Panc1 (cell line): Measurements from ENCODE around the gene ZFAND2B. TPM values are rescaled to one million over a fixed set of nuclear protein-coding genes. Genes with fewer than 3 reads are reported as not detected.

Experiments used
- ATAC-seq: fragments of 200-7000 bp; cut with Tn5 transposase; 2 replicates; pipeline ENCODE4 v1.9.1; 2020; ENCODE audit warnings: mild to moderate bottlenecking, moderate library complexity
- BruUV-seq: library from RNA; stranded (reverse); fragments of 400-500 nt; replicated peaks from 2 replicates; lab custom pipeline; 2021; lab: Mats Ljungman, UMichigan
- CTCF ChIA-PET: fragments of 300-600 bp; sonication (Branson Sonifier 250); formaldehyde crosslinking; loops from one replicate; lab custom pipeline; 2022; ENCODE audit warnings: antibody characterized with exemption; lab: Charles Lee
- POLR2A ChIA-PET: fragments of 300-600 bp; sonication (Branson Sonifier 250); formaldehyde crosslinking; loops from one replicate; lab custom pipeline; 2022; ENCODE audit warnings: antibody characterized with exemption; lab: Charles Lee
- DNase-seq: peaks from one replicate; pipeline ENCODE4 v3.0.0-alpha.2; 2010; ENCODE audit warnings: low read depth, low spot score
- H3K27ac ChIP-seq: 2 replicates; pipeline ENCODE4 v1.5.1; 2011; ENCODE audit warnings: mild to moderate bottlenecking, low read length, inconsistent platforms
- H3K27me3 ChIP-seq: fragments of 200-500 bp; sonication (Bioruptor generic); 2 replicates; pipeline ENCODE4 v1.6.0; 2014; ENCODE audit warnings: low read length, inconsistent platforms; ENCODE audit not compliant: control insufficient read depth, insufficient read depth
- H3K36me3 ChIP-seq: fragments of 200-500 bp; sonication (Bioruptor generic); 2 replicates; pipeline ENCODE4 v1.5.1; 2014; ENCODE audit warnings: inconsistent platforms, mild to moderate bottlenecking, low read length, moderate library complexity; ENCODE audit not compliant: control insufficient read depth, insufficient read depth
- H3K4me1 ChIP-seq: 2 replicates; pipeline ENCODE4 v1.5.1; 2011; ENCODE audit warnings: inconsistent platforms, mild to moderate bottlenecking, low read length, moderate library complexity; ENCODE audit not compliant: control insufficient read depth, insufficient read depth
- H3K4me3 ChIP-seq, 2 experiments: 2 replicates each; pipeline ENCODE4 v1.5.1; 2011 to 2012; ENCODE audit warnings: low read depth in 2 of 2, low read length in 2 of 2, mild to moderate bottlenecking in 2 of 2, inconsistent platforms in 1 of 2, moderate library complexity in 1 of 2
- H3K9me3 ChIP-seq: fragments of 200-500 bp; sonication (Bioruptor generic); 2 replicates; pipeline ENCODE4 v1.5.1; 2014; ENCODE audit warnings: low read depth, mild to moderate bottlenecking, inconsistent platforms, low read length, moderate library complexity; ENCODE audit not compliant: control insufficient read depth, insufficient read depth
- POLR2AphosphoS5 ChIP-seq: IDR thresholded peaks from 2 replicates; pipeline ENCODE4 v1.6.1; 2012; ENCODE audit warnings: mild to moderate bottlenecking, low read depth, low read length, moderate library complexity
- SIN3A ChIP-seq: IDR thresholded peaks from 2 replicates; pipeline ENCODE4 v1.6.1; 2012; ENCODE audit warnings: low read depth, mild to moderate bottlenecking, low read length, moderate library complexity, borderline replicate concordance; ENCODE audit not compliant: insufficient read depth
- TCF7L2 ChIP-seq: IDR thresholded peaks from 2 replicates; pipeline ENCODE4 v1.6.1; 2011; ENCODE audit warnings: mild to moderate bottlenecking, low read depth, low read length, inconsistent platforms
- in situ Hi-C: cut with HindIII; loops from 2 replicates; pipeline ENCODE4 v1.10.0; 2016; ENCODE audit warnings: low sequenced_read_pairs, low pct_unique_long_range_greater_than_20kb
- intact Hi-C: fragments of 100-400 bp; cut with micrococcal nuclease; formaldehyde crosslinking; loops from one replicate; pipeline ENCODE4 v1.10.0; 2022; ENCODE audit not compliant: unreplicated experiment
- total RNA-seq: library from RNA; stranded (reverse); gene quantifications from one replicate; pipeline ENCODE4 v1.2.1, GENCODE V29; 2021; ENCODE audit not compliant: unreplicated experiment
- TF ChIP-seq, protein P1 (sequence below): fragments of 450-650 bp; IDR thresholded peaks from 2 replicates; pipeline ENCODE4 v1.5.1; 2017; ENCODE audit warnings: mild to moderate bottlenecking
- TF ChIP-seq, protein P2 (sequence below), 2 experiments: IDR thresholded peaks; 2 replicates each; pipeline ENCODE4 v1.6.1; 2011 to 2012; ENCODE audit warnings: low read depth in 2 of 2, control low read depth in 1 of 2, low read length in 1 of 2, mild to moderate bottlenecking in 1 of 2, moderate library complexity in 1 of 2; ENCODE audit not compliant: insufficient read depth in 1 of 2

Gene ZFAND2B
- total RNA-seq, 1 experiment from 2014 or later, result 43.2 TPM

- no peaks in the 10 kb centered on the region for H3K9me3 ChIP-seq
- H3K4me1 ChIP-seq, result peaks cover 45% of the 10 kb centered on the region
- H3K27ac ChIP-seq, result peak overlapping the region; percentile 65; the same call in 1 of the 2 replicates
- in situ Hi-C loops (no loop called here), intact Hi-C loops (no loop called here)
- ChIA-PET POLR2A (interaction anchor here (0.6 kb wide), 1 partner anchor 236 kb away, joined by 13 read pairs; no protein-coding TSS in a partner anchor), CTCF (interaction anchor here (0.5 to 0.6 kb wide), 2 partner anchors 101 to 179 kb away, joined by 3 to 5 read pairs; no protein-coding TSS in a partner anchor)
- H3K27me3 ChIP-seq, result peaks cover 5% of the 10 kb centered on the region
- no TSS peak for BruUV-seq
- H3K36me3 ChIP-seq, result no peaks in the 10 kb centered on the region; the same call in 1 of the 2 replicates
- DNase-seq (no peak), ATAC-seq (no peak)
- H3K4me3 ChIP-seq, result no peak overlapping the region
- TF ChIP-seq SIN3A (no peak), POLR2AphosphoS5 (no peak), TCF7L2 (no peak)
- TF ChIP-seq, protein P1, sequence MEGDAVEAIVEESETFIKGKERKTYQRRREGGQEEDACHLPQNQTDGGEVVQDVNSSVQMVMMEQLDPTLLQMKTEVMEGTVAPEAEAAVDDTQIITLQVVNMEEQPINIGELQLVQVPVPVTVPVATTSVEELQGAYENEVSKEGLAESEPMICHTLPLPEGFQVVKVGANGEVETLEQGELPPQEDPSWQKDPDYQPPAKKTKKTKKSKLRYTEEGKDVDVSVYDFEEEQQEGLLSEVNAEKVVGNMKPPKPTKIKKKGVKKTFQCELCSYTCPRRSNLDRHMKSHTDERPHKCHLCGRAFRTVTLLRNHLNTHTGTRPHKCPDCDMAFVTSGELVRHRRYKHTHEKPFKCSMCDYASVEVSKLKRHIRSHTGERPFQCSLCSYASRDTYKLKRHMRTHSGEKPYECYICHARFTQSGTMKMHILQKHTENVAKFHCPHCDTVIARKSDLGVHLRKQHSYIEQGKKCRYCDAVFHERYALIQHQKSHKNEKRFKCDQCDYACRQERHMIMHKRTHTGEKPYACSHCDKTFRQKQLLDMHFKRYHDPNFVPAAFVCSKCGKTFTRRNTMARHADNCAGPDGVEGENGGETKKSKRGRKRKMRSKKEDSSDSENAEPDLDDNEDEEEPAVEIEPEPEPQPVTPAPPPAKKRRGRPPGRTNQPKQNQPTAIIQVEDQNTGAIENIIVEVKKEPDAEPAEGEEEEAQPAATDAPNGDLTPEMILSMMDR, result no peak
- TF ChIP-seq, protein P2, sequence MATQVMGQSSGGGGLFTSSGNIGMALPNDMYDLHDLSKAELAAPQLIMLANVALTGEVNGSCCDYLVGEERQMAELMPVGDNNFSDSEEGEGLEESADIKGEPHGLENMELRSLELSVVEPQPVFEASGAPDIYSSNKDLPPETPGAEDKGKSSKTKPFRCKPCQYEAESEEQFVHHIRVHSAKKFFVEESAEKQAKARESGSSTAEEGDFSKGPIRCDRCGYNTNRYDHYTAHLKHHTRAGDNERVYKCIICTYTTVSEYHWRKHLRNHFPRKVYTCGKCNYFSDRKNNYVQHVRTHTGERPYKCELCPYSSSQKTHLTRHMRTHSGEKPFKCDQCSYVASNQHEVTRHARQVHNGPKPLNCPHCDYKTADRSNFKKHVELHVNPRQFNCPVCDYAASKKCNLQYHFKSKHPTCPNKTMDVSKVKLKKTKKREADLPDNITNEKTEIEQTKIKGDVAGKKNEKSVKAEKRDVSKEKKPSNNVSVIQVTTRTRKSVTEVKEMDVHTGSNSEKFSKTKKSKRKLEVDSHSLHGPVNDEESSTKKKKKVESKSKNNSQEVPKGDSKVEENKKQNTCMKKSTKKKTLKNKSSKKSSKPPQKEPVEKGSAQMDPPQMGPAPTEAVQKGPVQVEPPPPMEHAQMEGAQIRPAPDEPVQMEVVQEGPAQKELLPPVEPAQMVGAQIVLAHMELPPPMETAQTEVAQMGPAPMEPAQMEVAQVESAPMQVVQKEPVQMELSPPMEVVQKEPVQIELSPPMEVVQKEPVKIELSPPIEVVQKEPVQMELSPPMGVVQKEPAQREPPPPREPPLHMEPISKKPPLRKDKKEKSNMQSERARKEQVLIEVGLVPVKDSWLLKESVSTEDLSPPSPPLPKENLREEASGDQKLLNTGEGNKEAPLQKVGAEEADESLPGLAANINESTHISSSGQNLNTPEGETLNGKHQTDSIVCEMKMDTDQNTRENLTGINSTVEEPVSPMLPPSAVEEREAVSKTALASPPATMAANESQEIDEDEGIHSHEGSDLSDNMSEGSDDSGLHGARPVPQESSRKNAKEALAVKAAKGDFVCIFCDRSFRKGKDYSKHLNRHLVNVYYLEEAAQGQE (IDR thresholded peaks at IDR 0.05; ENCODE audit: insufficient read depth in 1 of 2, low read depth in 2 of 2, low read length in 1 of 2), result no peak
Observed at GRCh38 chr2:219250049-219250781, 43.6 kb downstream of the ZFAND2B start.

- in situ Hi-C loops (no loop called here), intact Hi-C loops (no loop called here)
- TF ChIP-seq, protein P1, result no peak
- TF ChIP-seq TCF7L2 (no peak), SIN3A (no peak), POLR2AphosphoS5 (no peak)
- TF ChIP-seq, protein P2 (IDR thresholded peaks at IDR 0.05; ENCODE audit: insufficient read depth in 1 of 2, low read depth in 2 of 2, low read length in 1 of 2), result no peak
- Histone ChIP-seq H3K4me3 (no peak overlapping the region), H3K27me3 (peaks cover 8% of the 10 kb centered on the region), H3K4me1 (peaks cover 37% of the 10 kb centered on the region), H3K9me3 (no peaks in the 10 kb centered on the region), H3K27ac (no peak overlapping the region), H3K36me3 (no peaks in the 10 kb centered on the region; the same call in 1 of the 2 replicates)
- ATAC-seq (no peak), DNase-seq (no peak)
- BruUV-seq, result no TSS peak
- CTCF ChIA-PET, result interaction anchor here (0.6 kb wide), 1 partner anchor 136 kb away, joined by 3 read pairs; the partner anchor contains the start of gene DNPEP
- POLR2A ChIA-PET, result no interaction called here
Observed at GRCh38 chr2:219251656-219252055, 45.1 kb downstream of the ZFAND2B start.
